IMR-90 (cell line): ENCODE data around the gene RNU1-1. TPM values are rescaled to one million over a fixed set of nuclear protein-coding genes. Genes with fewer than 3 reads are reported as not detected.

ENCODE experiments used
- ATAC-seq: fragments of 200-7000 bp; cut with Tn5 transposase; 2 replicates; pipeline ENCODE4 v1.9.1; 2020; ENCODE audit warnings: low read depth, mild to moderate bottlenecking, moderate library complexity
- BruUV-seq: library from RNA; stranded (reverse); fragments of 400-500 nt; replicated peaks from 2 replicates; lab custom pipeline; 2021; lab: Mats Ljungman, UMichigan
- CTCF ChIA-PET: fragments of 300-600 bp; formaldehyde crosslinking; extraction: SDS; loops from one replicate; lab custom pipeline; 2021; ENCODE audit warnings: antibody characterized with exemption; lab: Yijun Ruan, JAX
- POLR2A ChIA-PET: fragments of 300-600 bp; sonication (Branson Sonifier 250); formaldehyde crosslinking; loops from one replicate; lab custom pipeline; 2022; ENCODE audit warnings: antibody characterized with exemption; ENCODE audit not compliant: unreplicated experiment; lab: Charles Lee
- DNase-seq: peaks from one replicate; pipeline ENCODE4 v3.0.0; 2013
- H2AFZ ChIP-seq: replicated peaks from 2 replicates; pipeline ENCODE3; 2013; ENCODE audit warnings: low read length, mild to moderate bottlenecking; ENCODE audit not compliant: poor library complexity
- H2AK5ac ChIP-seq: 2 replicates; pipeline ENCODE4 v1.6.1; 2013; ENCODE audit warnings: low read depth, low read length, inconsistent platforms
- H2AK9ac ChIP-seq: replicated peaks from 2 replicates; pipeline ENCODE3; 2013; ENCODE audit warnings: mild to moderate bottlenecking, low read depth, low read length, moderate library complexity; ENCODE audit not compliant: poor library complexity
- H2BK120ac ChIP-seq: 2 replicates; pipeline ENCODE4 v1.6.1; 2013; ENCODE audit warnings: low read depth, low read length, inconsistent platforms
- H2BK15ac ChIP-seq: 3 replicates; pipeline ENCODE4 v1.6.1; 2013; ENCODE audit warnings: low read depth, low read length, inconsistent platforms
- H2BK20ac ChIP-seq: 2 replicates; pipeline ENCODE4 v1.6.1; 2013; ENCODE audit warnings: low read depth, mild to moderate bottlenecking, inconsistent platforms, low read length, moderate library complexity
- H2BK5ac ChIP-seq: 2 replicates; pipeline ENCODE4 v1.6.1; 2013; ENCODE audit warnings: mild to moderate bottlenecking, low read depth, low read length, inconsistent platforms; ENCODE audit not compliant: poor library complexity, severe bottlenecking
- H3K14ac ChIP-seq: replicated peaks from 2 replicates; pipeline ENCODE4 v1.6.1; 2013; ENCODE audit warnings: low read depth, low read length, inconsistent platforms
- H3K18ac ChIP-seq: 2 replicates; pipeline ENCODE4 v1.6.1; 2013; ENCODE audit warnings: low read depth, low read length, control low read depth
- H3K23ac ChIP-seq: 2 replicates; pipeline ENCODE4 v1.6.1; 2013; ENCODE audit warnings: low read depth, low read length, inconsistent platforms
- H3K27ac ChIP-seq: 2 replicates; pipeline ENCODE4 v1.5.1; 2013; ENCODE audit warnings: mild to moderate bottlenecking, control low read depth, low read length; ENCODE audit not compliant: insufficient read depth
- H3K27me3 ChIP-seq: 2 replicates; pipeline ENCODE4 v1.6.1; 2013; ENCODE audit warnings: low read length; ENCODE audit not compliant: control insufficient read depth, insufficient read depth
- H3K36me3 ChIP-seq: 2 replicates; pipeline ENCODE4 v1.6.1; 2013; ENCODE audit warnings: low read length, mixed read lengths; ENCODE audit not compliant: control insufficient read depth, insufficient read depth
- H3K4ac ChIP-seq: 2 replicates; pipeline ENCODE4 v1.6.1; 2013; ENCODE audit warnings: low read depth, low read length, inconsistent platforms
- H3K4me1 ChIP-seq: 2 replicates; pipeline ENCODE4 v1.6.1; 2013; ENCODE audit warnings: low read length, mixed read lengths; ENCODE audit not compliant: control insufficient read depth, insufficient read depth
- H3K4me2 ChIP-seq: 2 replicates; pipeline ENCODE4 v1.6.1; 2013; ENCODE audit warnings: low read depth, mild to moderate bottlenecking, control low read depth, low read length, moderate library complexity
- H3K4me3 ChIP-seq: 2 replicates; pipeline ENCODE4 v1.5.1; 2013; ENCODE audit warnings: low read depth, mild to moderate bottlenecking, control low read depth, low read length, moderate library complexity; ENCODE audit not compliant: insufficient read depth
- H3K56ac ChIP-seq: 2 replicates; pipeline ENCODE4 v1.6.1; 2013; ENCODE audit warnings: low read length, inconsistent platforms; ENCODE audit not compliant: insufficient read depth; ENCODE audit errors: extremely low read depth
- H3K79me1 ChIP-seq, 2 experiments: 2 replicates each; pipeline ENCODE4 v1.6.1; 2013; ENCODE audit warnings: low read length in 2 of 2, inconsistent platforms in 1 of 2, low read depth in 1 of 2
- H3K9ac ChIP-seq: 2 replicates; pipeline ENCODE4 v1.6.1; 2013; ENCODE audit warnings: low read depth, low read length, control low read depth
- H3K9me1 ChIP-seq: 2 replicates; pipeline ENCODE4 v1.6.1; 2013; ENCODE audit warnings: low read length, inconsistent platforms; ENCODE audit not compliant: insufficient read depth
- H3K9me3 ChIP-seq: 2 replicates; pipeline ENCODE4 v1.6.1; 2013; ENCODE audit warnings: low read length; ENCODE audit not compliant: control insufficient read depth, insufficient read depth
- H4K20me1 ChIP-seq: 2 replicates; pipeline ENCODE4 v1.6.1; 2013; ENCODE audit warnings: low read length, inconsistent platforms; ENCODE audit not compliant: insufficient read depth
- H4K5ac ChIP-seq: 2 replicates; pipeline ENCODE4 v1.6.1; 2013; ENCODE audit warnings: mild to moderate bottlenecking, low read depth, low read length, control low read depth
- H4K8ac ChIP-seq, 2 experiments: 2 replicates each; pipeline ENCODE4 v1.6.1; 2013; ENCODE audit warnings: low read depth in 2 of 2, low read length in 2 of 2, control low read depth in 1 of 2, inconsistent platforms in 1 of 2
- H4K91ac ChIP-seq: 2 replicates; pipeline ENCODE4 v1.6.1; 2013; ENCODE audit warnings: low read depth, low read length, inconsistent platforms; ENCODE audit not compliant: insufficient read depth
- ELK1 ChIP-seq: fragments of 150-350 bp; IDR thresholded peaks from 2 replicates; pipeline ENCODE4 v1.6.1; 2016; ENCODE audit warnings: low read depth, mild to moderate bottlenecking, low read length, moderate library complexity, borderline replicate concordance
- NFE2L2 ChIP-seq: fragments of 150-350 bp; IDR thresholded peaks from 2 replicates; pipeline ENCODE4 v1.6.1; 2016; ENCODE audit warnings: low read depth, mild to moderate bottlenecking, low read length
- RCOR1 ChIP-seq: IDR thresholded peaks from 2 replicates; pipeline ENCODE4 v1.6.1; 2012; ENCODE audit warnings: mild to moderate bottlenecking, low read length, improper control_type of control experiment; ENCODE audit not compliant: insufficient replicate concordance
- RFX5 ChIP-seq: IDR thresholded peaks from 2 replicates; pipeline ENCODE4 v1.8.0; 2012; ENCODE audit warnings: low read depth, mild to moderate bottlenecking, low read length, moderate library complexity
- WGBS, 2 experiments: methylation state at CpG; one replicate each; pipeline versions ENCODE4 v1.1.5 to v1.1.7; 2013; ENCODE audit warnings: missing lambda C conversion rate in 2 of 2; ENCODE audit not compliant: insufficient read length in 1 of 2; ENCODE audit errors: extremely low coverage in 2 of 2; 5-methylcytosine and 5-hydroxymethylcytosine counted together
- dilution Hi-C: fragments of 300-500 bp; cut with HindIII; formaldehyde crosslinking; loops from one replicate; pipeline ENCODE4 v1.14.3; 2018; ENCODE audit warnings: low sequenced_read_pairs; ENCODE audit not compliant: unreplicated experiment
- in situ Hi-C: fragments of 300-500 bp; cut with MboI; formaldehyde crosslinking; loops from 3 replicates; pipeline ENCODE4 v1.14.3; 2019; ENCODE audit warnings: low sequenced_read_pairs, inconsistent platforms, mixed read lengths
- intact Hi-C: fragments of 100-400 bp; cut with micrococcal nuclease; formaldehyde crosslinking; loops from 2 replicates; pipeline ENCODE4 v1.10.0; 2022
- polyA plus RNA-seq, 3 experiments: library from polyadenylated mRNA; depleted of rRNA; stranded (reverse); fragments of >200 nt; gene quantifications; 2 replicates each; pipeline ENCODE4 v1.2.3, GENCODE V29; 2012; ENCODE audit warnings: low replicate concordance in 1 of 3
- total RNA-seq: library from RNA; depleted of rRNA; stranded (reverse); fragments of >200 nt; gene quantifications from 2 replicates; pipeline ENCODE4 v1.2.3, GENCODE V29; 2012
- TF ChIP-seq, protein P1 (sequence below): fragments of 150-350 bp; IDR thresholded peaks from 2 replicates; pipeline ENCODE4 v1.6.1; 2017; ENCODE audit warnings: mild to moderate bottlenecking, antibody characterized with exemption, low read length, low read depth

Gene RNU1-1
- total and polyA plus RNA-seq, 2 of the 4 experiments (the other 2 are of a cell fraction): under 0.01 TPM; not detected in 1

DNA sequence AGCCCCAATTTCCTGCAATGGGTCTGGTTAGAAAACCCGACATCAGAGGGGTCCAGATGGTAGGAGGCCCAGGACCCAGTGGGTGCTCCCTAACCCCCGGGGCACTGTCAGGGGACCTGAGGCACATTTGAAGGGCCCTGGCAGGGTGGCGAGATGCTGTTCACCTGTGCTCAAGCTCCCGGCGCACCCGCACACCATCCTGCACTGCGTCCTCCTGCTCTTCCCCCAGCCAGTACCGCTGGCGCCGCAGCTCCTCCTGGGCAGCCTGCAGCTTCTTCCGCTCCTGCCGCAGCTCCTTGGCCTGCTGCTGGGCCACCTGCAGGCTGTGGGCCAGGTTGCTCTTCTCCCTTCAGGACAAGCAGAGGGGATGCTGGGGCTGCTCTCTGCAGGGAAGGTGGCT, 36.0 kb downstream of the RNU1-1 start:
- no peak overlapping the region for H3K27ac ChIP-seq
- H3K4me3 ChIP-seq: no peak overlapping the region
- peaks cover 4% of the 10 kb centered on the region for H3K9me1 ChIP-seq
- no peak overlapping the region for H2BK20ac ChIP-seq
- no peaks in the 10 kb centered on the region for H3K9me3 ChIP-seq
- no peaks in the 10 kb centered on the region for H3K27me3 ChIP-seq
- dilution Hi-C loops (no loop called here), in situ Hi-C loops (no loop called here), intact Hi-C loops (no loop called here)
- CTCF ChIA-PET: no interaction called here
- no peak overlapping the region for H3K9ac ChIP-seq
- H3K4ac ChIP-seq: no peak overlapping the region
- TF ChIP-seq RCOR1: no peak
- no peak for TF ChIP-seq ELK1
- TF ChIP-seq, protein P1, sequence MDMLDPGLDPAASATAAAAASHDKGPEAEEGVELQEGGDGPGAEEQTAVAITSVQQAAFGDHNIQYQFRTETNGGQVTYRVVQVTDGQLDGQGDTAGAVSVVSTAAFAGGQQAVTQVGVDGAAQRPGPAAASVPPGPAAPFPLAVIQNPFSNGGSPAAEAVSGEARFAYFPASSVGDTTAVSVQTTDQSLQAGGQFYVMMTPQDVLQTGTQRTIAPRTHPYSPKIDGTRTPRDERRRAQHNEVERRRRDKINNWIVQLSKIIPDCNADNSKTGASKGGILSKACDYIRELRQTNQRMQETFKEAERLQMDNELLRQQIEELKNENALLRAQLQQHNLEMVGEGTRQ: no peak
- TF ChIP-seq RFX5: no peak
- TF ChIP-seq NFE2L2: no peak
- peaks cover 0 to 5% of the 10 kb centered on the region in 2 experiments; a peak in 2 of 4 replicates for H3K79me1 ChIP-seq
- no TSS peak for BruUV-seq
- no peak for DNase-seq
- no peak overlapping the region for H2BK15ac ChIP-seq
- H4K8ac ChIP-seq: no peak overlapping the region
- H4K91ac ChIP-seq: no peak overlapping the region
- no peaks in the 10 kb centered on the region for H3K4me1 ChIP-seq
- H2BK5ac ChIP-seq: no peak overlapping the region
- ATAC-seq: no peak
- H2AK9ac ChIP-seq: no peak overlapping the region
- no peak overlapping the region for H3K23ac ChIP-seq
- H3K18ac ChIP-seq: no peak overlapping the region
- no peaks in the 10 kb centered on the region for H4K20me1 ChIP-seq
- H4K5ac ChIP-seq: no peak overlapping the region
- no peak overlapping the region for H2AFZ ChIP-seq
- H3K36me3 ChIP-seq: peaks cover 55% of the 10 kb centered on the region
- no peak overlapping the region for H2AK5ac ChIP-seq
- H3K56ac ChIP-seq: no peak overlapping the region
- WGBS, 2 experiments: 100% methylated on average over 1 of the region's 12 CpGs; no CpG with 5 or more reads in 1 of the 2 experiments
- H3K4me2 ChIP-seq: no peak overlapping the region
- no peak overlapping the region for H2BK120ac ChIP-seq
- H3K14ac ChIP-seq: no peak overlapping the region
- POLR2A ChIA-PET: no interaction called here
